ENCODE data around the gene IPPK. TPM values are rescaled to one million over a fixed set of nuclear protein-coding genes. Genes with fewer than 3 reads are reported as not detected.

Gene IPPK
- total RNA-seq, 2 donors from 2014 or later = 15.1 to 18.1 TPM

DNA sequence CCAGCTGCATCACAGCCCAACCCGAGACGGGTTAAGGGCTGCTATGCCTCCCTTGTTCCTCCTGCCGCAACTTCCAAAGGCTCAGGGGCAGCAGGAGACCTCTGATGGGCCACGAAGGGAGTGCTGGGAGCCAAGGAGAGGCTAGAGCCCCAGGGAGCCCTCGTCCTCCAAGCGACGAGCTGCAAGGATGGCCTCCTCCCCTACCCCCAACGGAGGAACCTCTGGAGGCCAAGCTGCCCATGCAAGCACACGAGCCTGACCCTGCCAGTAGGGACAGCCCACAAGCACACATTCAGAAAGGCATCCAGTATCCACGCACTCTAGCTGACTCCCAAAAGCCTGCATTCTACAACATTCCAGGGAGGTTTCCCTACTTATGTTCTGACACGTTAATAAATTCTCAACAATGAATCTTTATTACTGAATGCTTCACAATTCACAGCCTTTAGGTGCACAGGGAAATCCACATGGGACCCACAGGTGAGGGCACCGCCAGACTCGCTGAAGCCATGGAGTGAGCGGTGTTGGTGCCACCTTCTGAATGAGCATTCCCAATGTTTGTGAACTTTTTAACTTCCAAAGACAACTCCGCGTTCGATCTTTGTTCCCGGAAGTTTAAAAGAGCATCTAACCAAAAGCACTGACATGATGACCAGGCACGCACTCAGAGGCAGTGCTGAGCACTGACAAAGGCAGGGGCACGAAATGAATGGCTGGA is 28.7 kb downstream of the IPPK start:
- no peak for ATAC-seq (replicated peaks)
- Mint-ChIP-seq H3K9me3 (no peaks in the 10 kb centered on the region), H3K27me3 (no peaks in the 10 kb centered on the region), H3K4me3 (no peak overlapping the region), H3K36me3 (ENCODE audit: low read depth) (peaks cover 96% of the 10 kb centered on the region), H3K27ac (no peak overlapping the region), H3K4me1 (no peaks in the 10 kb centered on the region)

DNA sequence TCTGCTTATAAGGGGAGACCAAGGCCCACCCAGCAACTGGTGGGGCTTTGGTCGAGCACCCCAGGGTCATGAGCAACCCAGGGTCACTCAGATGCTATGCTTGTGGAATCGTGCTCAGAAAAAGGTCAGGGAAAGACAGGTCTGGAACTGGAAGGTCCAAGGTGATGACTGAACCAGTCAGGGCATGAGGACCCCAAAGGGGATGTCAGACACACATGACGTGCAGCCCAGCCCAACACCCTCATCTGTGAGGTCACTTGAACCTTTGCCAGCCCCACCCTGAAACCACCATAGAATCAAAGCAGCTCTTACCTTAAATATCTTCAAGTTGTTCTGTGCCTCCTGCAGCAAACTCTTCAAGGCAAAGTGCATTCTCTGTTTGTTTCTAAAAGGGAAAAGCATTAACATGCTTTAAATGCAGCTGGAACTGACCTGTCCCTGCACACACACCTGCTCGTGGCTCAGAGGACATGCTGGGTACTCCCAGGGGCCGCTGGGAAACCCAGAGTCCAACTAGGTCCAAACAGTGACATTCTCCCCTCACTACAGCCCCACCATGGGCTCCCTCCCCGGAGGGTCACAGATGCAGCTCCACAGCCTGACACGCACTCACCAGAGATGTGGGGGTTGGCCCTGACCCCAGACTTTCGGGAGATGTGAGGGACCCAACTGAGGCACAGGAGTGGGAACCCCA is 29.4 kb downstream of the IPPK start:
- H3K27ac Mint-ChIP-seq = no peak overlapping the region
- H3K4me3 Mint-ChIP-seq = no peak overlapping the region
- H3K4me1 Mint-ChIP-seq = no peaks in the 10 kb centered on the region
- ATAC-seq (replicated peaks) = no peak
- no peaks in the 10 kb centered on the region for H3K27me3 Mint-ChIP-seq
- H3K36me3 Mint-ChIP-seq (ENCODE audit: low read depth) = peaks cover 96% of the 10 kb centered on the region
- no peaks in the 10 kb centered on the region for H3K9me3 Mint-ChIP-seq

DNA sequence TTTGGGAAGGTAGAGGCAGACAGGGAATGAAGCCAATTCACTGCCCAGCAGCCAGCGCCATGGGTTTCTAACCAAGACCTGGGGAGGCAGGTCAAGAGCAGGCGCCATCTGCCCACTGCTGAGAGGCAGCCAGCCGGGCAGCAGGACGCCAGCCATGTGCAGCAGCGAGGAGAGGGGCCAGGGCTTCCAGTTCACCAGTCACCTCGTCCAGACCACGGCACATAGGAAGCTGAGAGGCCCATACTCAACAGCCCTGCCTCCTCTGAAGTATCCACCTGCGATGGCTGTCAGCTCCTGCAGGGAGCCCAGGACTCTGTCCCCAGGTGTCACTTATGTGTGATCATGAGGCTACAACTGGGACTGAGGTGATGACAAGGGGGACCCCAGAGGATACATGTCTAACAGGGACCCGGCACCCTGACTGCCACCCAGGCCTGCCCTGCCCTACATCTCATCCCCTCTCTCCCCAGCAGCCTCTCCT is 30.1 kb downstream of the IPPK start:
- H3K9me3 Mint-ChIP-seq = no peaks in the 10 kb centered on the region

DNA sequence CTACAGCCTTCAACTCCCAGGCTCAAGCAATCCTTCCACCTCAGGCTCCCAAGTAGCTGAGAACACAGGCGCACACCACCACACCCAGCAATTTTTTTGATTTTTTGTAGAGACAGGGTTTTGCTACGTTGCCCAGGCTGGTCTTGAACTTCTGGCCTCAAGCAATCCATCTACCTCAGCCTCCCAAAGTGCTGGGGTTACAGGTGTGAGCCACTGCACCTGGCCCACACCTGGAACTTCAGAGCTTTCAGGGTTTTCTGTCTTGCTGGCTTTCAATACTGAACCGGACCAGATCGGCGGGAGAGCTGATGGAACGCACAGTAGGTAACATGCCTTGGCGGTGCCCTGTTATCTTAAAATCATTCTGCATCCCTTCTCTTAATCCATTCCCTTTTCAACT is 30.8 kb downstream of the IPPK start:
- H3K36me3 Mint-ChIP-seq (ENCODE audit: low read depth) = peaks cover 96% of the 10 kb centered on the region
- H3K27ac Mint-ChIP-seq = no peak overlapping the region
- H3K9me3 Mint-ChIP-seq = no peaks in the 10 kb centered on the region
- no peak for ATAC-seq (replicated peaks)
- no peaks in the 10 kb centered on the region for H3K27me3 Mint-ChIP-seq
- no peak overlapping the region for H3K4me3 Mint-ChIP-seq
- no peaks in the 10 kb centered on the region for H3K4me1 Mint-ChIP-seq

More for the DNA sequence above, 30.1 kb downstream of the IPPK start:
- no peak overlapping the region for H3K4me3 Mint-ChIP-seq
- no peak overlapping the region for H3K27ac Mint-ChIP-seq
- no peaks in the 10 kb centered on the region for H3K4me1 Mint-ChIP-seq
- H3K27me3 Mint-ChIP-seq = no peaks in the 10 kb centered on the region
- H3K36me3 Mint-ChIP-seq (ENCODE audit: low read depth) = peaks cover 96% of the 10 kb centered on the region
- ATAC-seq (replicated peaks) = no peak

DNA sequence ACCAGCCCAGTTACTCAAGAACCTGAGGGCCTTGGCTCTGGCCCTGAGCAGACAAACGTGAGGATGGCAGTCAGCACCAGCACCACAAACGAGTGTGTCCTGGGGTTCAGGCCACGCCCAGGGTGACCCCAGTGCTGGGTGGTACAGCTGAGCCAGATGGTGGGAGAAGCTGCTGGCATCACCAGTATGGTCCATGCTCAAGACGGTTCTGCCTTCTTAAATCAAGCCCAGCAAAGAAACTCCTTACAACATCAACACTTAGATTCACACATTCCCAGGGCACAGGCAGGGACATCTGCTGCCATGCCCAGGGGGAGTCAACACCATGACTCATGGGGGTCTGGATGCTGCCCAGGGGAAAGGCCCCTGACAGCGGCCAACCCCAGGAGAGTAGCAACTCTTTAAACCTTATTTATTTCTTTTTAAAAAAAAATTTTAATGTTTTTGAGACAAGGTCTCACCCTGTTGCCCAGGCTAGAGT is 31.3 kb downstream of the IPPK start:
- H3K4me3 Mint-ChIP-seq = no peak overlapping the region
- ATAC-seq (replicated peaks) = no peak
- H3K9me3 Mint-ChIP-seq = no peaks in the 10 kb centered on the region
- H3K27ac Mint-ChIP-seq = peak overlapping the region; percentile 36
- no peaks in the 10 kb centered on the region for H3K4me1 Mint-ChIP-seq
- no peaks in the 10 kb centered on the region for H3K27me3 Mint-ChIP-seq
- H3K36me3 Mint-ChIP-seq (ENCODE audit: low read depth) = peaks cover 96% of the 10 kb centered on the region

DNA sequence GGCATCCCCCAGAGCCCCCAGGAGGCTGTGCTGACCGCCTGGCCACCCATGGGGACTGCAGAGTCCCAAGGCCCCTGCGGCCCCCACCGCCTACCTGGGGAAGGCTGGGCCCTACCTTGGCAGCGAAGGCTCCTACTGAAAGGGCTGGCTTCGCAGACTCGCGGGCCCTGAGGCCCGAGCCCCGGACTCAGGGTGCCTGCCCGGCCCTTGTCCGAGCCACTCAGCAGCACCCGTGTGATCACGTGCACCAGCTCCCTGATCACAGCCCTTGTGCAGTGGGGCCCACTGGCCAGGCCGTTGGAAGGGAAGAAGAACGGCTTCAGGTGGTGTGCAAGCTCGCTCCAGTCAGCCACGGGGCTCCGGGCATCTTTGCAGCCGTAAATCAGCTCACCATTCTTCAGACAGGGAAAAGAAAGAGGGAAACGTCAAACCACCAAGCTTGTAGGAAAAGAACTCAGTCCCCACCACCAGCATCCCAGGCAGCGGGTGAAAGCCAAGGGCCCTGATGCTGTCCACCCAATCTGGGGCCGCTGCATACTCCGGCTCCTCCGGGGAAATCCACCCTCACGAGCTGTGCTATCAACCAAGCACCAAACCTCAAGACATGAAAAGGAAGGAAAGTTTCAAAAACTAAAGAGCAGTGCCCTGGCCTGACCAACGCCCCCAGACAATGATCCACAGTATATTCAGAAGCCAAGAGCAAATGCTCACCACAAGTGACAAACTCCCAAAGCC is 31.9 kb downstream of the IPPK start:
- Mint-ChIP-seq H3K4me3 (no peak overlapping the region), H3K27me3 (no peaks in the 10 kb centered on the region), H3K27ac (peak overlapping the region; percentile 36), H3K36me3 (ENCODE audit: low read depth) (peaks cover 96% of the 10 kb centered on the region), H3K4me1 (no peaks in the 10 kb centered on the region), H3K9me3 (no peaks in the 10 kb centered on the region)
- no peak for ATAC-seq (replicated peaks)

DNA sequence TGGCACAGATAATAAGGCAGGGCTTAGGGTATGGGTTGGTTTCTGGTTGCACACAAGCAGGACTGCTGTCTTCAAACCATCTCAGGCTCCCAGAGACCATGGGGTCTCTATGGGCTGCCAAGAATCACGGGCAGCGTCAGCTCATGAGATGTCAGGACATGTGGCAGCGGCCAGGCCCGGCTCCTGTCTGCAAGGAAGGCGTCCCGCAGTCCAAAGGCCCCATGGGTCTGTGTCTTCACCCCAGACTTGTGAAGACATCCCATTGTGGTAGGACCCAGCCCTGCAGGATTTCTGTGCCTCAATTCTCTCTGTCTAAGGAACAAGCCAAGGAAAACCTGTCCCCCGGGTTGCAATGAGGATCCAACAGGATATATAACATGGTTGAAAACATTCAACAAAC is 32.6 kb downstream of the IPPK start:
- Mint-ChIP-seq H3K4me3 (no peak overlapping the region), H3K36me3 (ENCODE audit: low read depth) (peaks cover 96% of the 10 kb centered on the region), H3K27ac (no peak overlapping the region), H3K27me3 (no peaks in the 10 kb centered on the region), H3K9me3 (no peaks in the 10 kb centered on the region), H3K4me1 (no peaks in the 10 kb centered on the region)
- ATAC-seq (replicated peaks) = no peak

DNA sequence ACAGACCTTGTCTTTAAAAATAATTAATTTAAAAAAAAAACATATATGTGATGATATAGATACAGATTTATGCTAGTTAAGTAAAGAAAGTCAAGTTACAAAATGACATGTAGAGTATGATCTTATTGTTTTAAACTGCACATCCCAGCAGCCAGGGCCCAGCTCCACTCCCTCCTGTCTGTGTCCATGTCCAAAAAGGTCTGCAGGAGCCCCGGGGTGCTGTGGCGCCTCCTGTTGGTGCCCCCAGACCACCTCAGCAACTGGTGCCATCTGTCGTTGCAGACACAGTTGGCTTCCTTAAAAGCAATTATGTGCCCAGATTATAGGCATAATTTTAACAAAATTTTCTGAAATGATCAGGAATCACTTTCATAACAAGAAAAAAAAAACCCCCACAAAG is 33.3 kb downstream of the IPPK start:
- Mint-ChIP-seq H3K36me3 (ENCODE audit: low read depth) (peaks cover 96% of the 10 kb centered on the region), H3K4me1 (no peaks in the 10 kb centered on the region), H3K4me3 (no peak overlapping the region), H3K27me3 (no peaks in the 10 kb centered on the region), H3K27ac (no peak overlapping the region), H3K9me3 (no peaks in the 10 kb centered on the region)
- no peak for ATAC-seq (replicated peaks)

DNA sequence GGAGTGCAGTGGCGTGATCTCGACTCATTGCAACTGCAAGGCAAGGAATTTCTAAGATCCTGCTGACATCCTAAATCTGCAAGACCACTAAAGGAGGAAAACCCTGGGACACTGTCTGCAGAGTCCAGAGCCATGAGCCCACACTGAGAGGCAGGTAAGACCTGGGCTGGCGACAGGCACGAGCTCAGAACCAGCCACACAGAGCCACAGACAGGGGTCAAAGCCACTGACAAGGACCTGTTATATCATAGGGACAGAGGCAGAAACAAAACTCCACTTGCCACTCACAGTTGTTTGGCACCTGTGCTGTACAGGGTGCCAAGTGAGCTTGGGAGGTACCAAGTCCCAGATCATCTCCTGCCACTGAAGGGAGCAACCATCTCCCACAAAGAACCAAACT is 34.2 kb downstream of the IPPK start:
- no peak for ATAC-seq (replicated peaks)
- Mint-ChIP-seq H3K4me3 (no peak overlapping the region), H3K27ac (no peak overlapping the region)

DNA sequence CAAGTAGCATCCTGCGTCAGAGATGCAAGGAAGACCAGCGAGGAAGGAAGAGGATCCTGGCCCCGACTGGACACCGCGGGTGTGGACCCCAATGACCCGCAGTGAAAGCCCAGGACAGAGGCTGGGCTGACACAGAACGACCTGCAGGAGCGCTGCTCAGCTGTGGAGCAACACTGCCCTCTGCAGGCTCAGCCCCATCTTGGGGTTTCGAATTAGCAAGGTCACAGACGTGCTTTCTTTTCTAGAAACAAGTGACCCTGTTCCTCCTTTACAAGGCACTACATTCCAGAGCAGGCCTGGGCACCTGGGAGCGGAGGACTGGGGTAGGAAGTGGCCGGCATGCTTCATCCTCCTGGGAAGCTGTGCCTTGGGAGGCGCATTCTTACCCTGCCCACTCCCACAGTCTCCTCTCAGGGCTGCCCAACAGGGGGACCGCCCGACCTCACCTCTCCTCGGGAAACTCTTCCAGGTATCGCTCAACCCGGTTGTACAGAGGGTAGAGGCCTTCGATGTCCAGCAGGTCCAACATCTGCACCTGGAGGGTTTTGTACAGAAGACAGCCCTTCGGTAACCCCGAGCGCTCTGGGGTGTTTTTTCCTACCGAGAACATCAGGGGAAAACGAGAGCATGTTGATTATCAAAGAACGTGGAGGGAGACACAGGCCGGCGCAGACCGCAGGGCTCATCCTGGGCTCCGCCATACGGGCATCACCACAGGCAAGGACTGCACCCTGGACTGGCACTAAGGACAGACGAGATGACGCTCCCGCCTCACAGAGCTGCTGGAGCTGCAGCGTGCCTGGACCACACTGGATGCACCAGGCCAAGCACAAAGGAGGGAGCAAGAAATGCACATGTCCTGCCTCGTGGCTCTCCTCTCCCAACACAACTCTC is 35.0 kb downstream of the IPPK start:
- Mint-ChIP-seq H3K27me3 (no peaks in the 10 kb centered on the region), H3K36me3 (ENCODE audit: low read depth) (peaks cover 98% of the 10 kb centered on the region), H3K27ac (no peak overlapping the region), H3K4me3 (no peak overlapping the region), H3K9me3 (no peaks in the 10 kb centered on the region), H3K4me1 (no peaks in the 10 kb centered on the region)
- ATAC-seq (replicated peaks) = peak; percentile 48

More for the DNA sequence above, 34.2 kb downstream of the IPPK start:
- Mint-ChIP-seq H3K27me3 (no peaks in the 10 kb centered on the region), H3K9me3 (no peaks in the 10 kb centered on the region), H3K36me3 (ENCODE audit: low read depth) (peaks cover 98% of the 10 kb centered on the region), H3K4me1 (no peaks in the 10 kb centered on the region)

DNA sequence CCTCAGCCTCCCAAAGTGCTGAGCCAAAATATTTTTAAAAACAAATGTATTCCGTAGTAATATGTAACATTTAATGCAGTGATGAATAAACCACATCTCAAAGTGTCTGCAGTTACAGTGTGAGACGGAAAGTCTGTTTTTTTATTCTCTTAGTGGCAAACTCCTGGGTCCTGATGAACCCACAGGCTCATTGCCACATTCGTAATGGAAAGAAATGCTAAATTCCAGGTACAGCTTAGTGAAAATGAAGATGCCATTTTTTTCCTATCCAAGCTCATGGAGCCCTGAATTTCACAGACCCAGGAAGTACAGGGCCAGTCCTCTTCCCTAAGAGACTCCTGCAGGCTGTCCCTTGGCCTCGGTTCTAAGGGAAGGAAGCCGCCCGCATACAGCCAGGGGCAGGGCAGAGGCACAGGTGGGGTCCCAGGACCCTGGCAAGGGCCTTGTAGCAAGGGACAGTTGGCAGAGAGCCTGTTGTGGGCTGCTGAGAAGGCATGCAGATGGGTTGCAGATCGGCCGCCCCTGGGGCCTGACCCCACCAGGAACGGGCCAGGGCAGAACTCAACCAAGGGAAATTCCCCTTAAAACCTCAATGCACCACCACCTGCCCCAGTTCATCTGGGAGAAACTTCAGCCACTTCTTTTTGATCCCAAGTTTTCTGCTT is 36.2 kb downstream of the IPPK start:
- Mint-ChIP-seq H3K4me1 (no peaks in the 10 kb centered on the region), H3K4me3 (no peak overlapping the region), H3K9me3 (no peaks in the 10 kb centered on the region), H3K27ac (no peak overlapping the region), H3K36me3 (ENCODE audit: low read depth) (peaks cover 98% of the 10 kb centered on the region), H3K27me3 (no peaks in the 10 kb centered on the region)
- ATAC-seq (replicated peaks) = no peak

DNA sequence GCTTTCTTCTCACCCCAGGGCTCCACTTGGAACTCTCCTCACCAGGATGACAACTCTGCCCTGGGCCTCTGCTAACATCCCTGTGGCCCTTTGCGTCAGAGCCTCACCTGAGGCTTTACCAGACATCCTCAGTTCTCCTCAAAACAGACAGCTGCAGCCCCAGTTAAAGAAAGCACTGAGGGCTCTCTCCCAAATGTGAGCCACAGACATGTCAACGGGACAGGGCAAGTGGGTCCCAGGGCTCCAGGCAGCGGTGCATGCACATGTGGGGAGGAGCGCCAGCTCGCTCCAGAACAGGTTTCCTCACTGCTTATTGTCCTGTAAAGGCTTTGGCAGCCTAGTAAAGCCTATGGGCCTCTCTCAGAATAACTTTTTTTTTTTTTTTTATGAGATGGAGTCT is 37.3 kb downstream of the IPPK start:
- Mint-ChIP-seq H3K4me3 (no peak overlapping the region), H3K27ac (no peak overlapping the region), H3K36me3 (ENCODE audit: low read depth) (peaks cover 99% of the 10 kb centered on the region), H3K27me3 (no peaks in the 10 kb centered on the region), H3K9me3 (no peaks in the 10 kb centered on the region), H3K4me1 (no peaks in the 10 kb centered on the region)
- no peak for ATAC-seq (replicated peaks)

DNA sequence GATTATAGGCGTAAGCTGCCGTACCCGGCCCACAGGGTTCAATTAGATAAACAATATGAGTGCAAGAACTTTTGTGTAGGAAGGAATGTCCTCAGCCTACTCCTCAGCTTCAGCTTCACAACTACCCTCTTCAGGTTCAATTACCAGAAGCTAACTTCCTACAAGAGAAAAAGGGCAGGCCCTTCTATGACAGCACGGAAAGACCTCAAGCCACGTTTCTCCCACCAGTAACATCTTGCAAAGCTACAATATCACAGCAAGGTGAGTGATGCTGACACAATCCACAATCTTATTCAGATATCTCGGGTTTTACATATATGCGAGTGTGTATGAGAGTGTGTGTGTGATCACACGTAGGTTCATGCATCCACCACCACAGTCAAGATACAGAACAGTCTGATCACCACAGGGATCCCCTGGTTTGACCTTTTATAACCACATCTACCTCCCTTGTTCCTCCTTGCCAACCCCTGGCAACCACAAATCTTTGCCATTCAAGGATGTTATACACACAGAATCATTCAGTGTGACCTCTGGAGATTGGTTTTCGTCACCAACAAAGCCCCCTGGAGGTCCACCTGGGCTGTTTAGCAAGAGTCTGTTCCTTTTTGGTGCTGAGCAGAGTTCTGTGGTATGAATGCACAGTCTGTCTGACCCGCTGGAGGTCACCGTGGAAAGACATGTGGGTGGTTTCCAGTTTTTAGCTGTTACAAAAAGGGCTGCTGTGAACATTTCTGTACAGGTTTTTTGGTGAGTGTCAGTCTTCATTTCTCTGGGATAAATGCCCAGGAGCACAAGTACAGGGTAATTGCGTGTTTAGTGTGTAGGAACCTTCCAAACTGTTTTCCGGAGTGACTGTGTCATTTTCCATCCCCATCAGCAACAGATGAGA is 38.2 kb downstream of the IPPK start:
- H3K27me3 Mint-ChIP-seq = no peaks in the 10 kb centered on the region
- peaks cover 99% of the 10 kb centered on the region for H3K36me3 Mint-ChIP-seq (ENCODE audit: low read depth)
- H3K9me3 Mint-ChIP-seq = no peaks in the 10 kb centered on the region
- H3K27ac Mint-ChIP-seq = peak overlapping the region; percentile 76
- peak overlapping the region; percentile 24 for H3K4me3 Mint-ChIP-seq
- ATAC-seq (replicated peaks) = peak; percentile 90
- H3K4me1 Mint-ChIP-seq = no peaks in the 10 kb centered on the region
